TTC549 (cell line): ENCODE data around the gene ZNF32.

Experiments used
- FAIRE-seq: peaks from 2 replicates; lab custom pipeline; 2012; peaks lifted over from hg19 to GRCh38; lab: Jason Lieb, UNC

The ZNF32 gene, protein sequence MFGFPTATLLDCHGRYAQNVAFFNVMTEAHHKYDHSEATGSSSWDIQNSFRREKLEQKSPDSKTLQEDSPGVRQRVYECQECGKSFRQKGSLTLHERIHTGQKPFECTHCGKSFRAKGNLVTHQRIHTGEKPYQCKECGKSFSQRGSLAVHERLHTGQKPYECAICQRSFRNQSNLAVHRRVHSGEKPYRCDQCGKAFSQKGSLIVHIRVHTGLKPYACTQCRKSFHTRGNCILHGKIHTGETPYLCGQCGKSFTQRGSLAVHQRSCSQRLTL

DNA sequence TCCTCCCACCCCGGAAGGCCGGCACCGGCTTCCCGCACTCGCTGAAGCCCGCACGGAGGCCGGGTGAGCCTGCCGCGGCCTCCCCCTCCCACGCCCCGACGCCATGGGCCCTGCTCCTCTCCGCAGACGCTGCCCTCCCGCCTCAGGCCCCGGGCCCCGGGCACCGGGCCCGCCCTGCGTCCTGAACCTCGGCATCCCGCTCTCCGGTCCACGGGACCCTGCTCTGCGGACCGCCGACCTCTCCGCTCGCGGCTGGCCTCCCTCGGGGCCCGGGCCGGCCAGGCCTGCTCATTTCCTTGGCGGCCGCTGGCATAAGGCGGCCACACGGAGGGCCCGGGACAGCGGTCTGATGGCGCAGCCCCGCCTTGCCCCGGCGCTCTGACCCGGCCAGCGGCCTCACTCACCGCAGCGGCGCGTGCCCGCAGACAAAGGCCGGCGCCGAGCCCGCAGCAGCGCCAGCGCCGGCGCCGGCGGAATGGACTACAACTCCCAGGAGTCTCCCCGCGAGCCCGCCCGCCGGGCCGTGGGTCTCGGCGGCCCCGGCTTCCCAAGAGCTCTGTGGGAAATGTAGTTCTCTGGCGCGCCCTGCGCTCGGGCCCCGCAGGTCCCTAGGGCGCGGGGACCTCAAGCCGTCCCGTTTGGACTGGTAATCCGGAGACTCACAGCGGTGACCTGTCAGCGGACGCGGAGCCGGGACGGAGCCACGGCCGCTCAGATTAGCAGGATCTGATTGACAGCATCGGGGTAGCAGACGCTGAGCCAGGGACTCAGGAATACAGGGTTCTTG is at the start of gene ZNF32:
Gene ZNF32, minus strand, starts transcription at position 484 of the 787 bp plus-strand sequence. CDS start 2,748 bp downstream, outside the sequence.
- FAIRE-seq: no peak

DNA sequence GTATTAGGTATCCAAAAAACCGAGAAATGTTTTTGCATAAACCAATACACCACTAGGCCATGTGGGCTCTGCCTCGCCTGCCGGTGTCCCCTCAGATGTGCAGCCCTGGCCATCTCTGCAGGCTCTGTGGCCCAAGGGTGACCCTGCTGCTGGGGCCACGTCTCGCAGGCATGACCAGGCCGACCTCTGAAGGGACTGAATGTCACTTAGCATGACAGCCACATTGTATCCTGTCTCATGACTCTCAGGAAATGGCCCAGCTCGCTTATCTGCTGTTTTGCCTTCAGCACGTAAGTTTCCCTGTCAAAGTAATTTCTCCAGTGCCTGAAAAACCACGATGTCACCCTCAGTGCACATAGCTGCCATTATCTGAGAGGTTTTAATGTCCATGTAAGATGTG is 49.5 kb upstream of the ZNF32 start:
- FAIRE-seq: no peak

DNA sequence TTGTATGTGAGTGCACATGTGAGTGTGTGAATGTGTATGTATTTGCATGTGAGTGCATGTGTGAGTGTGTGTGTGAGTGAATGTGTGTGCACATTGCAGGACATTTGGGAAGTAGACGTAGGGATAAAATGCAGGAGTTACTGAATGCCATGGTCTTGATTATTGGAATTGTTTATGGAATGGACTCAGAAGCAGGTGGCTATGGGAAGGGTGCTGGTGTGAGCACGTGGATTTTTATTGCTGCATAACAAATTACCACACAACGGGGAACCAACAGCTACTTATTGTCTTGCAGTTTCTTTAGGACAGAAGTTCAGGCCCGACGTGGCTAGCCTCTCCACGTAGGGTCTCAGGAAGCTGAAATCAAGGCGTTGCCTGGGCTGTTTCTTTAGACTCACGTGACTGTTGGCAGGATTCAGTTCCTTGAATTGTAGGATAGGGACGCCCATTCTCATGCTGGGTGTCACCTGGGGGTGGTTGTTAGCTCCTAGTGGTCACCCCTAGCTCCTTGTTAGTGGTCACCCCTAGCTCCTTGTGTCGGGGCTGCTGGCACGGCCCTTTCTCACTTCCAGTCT is 48.3 kb upstream of the ZNF32 start:
- no peak for FAIRE-seq

DNA sequence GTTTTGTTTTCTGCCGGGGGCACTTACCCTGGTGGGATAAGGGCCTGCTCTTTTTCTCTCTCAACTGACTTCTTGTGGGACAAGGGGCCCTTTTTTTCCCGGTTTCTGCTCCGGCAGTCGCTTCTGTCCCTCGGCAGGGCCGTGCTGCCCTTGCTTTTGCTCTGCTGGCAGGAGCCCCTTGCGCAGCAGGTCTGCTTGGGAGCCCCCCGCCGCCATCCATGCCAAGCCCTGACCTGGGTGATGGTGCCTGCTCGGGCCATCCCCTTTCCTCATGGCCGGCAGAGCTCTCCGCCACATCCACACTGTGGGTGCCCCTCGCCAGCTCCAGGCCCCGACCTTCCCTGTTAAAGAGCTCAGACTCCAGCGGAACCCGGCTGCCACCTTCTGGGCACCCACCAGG is 47.0 kb upstream of the ZNF32 start:
- no peak for FAIRE-seq

DNA sequence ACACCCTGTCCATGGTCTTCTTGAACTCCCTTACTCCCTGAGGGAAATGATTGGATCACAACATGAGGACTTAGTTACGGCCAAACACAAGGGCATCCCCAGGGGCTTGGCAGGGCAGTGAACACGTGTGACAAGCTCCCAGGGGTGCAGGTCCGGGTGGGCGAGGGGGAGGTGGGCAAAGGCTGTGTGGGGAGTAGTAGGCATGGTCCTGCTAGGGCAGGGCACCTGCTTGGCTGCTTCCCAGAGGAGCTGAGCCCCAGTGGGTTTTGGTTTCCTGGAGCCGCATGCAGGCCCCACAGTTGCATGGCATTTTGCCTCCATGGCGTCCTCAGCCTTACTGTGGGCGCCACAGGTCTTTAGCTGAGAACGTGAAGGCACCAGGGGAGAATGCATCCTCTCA is 46.6 kb upstream of the ZNF32 start:
- no peak for FAIRE-seq

DNA sequence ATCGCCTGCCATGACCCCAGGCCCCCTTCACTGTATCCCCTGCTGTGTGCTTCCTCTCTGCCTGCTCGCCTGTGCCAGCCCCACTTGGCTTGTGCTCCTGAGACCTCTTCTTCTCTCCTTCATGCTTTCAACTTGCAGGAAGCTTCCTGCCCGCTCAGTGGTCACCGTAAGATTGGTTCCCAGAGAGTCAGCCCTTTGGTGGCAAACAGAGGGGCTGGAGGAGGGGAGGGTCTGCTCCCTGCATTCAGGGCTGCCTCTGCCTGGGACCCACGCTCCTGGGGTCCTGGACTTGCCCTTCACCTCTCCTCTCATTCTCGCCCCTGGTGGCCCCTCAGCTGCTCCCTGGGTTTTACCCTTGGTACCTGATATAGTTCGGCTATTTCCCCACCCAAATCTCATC is 45.8 kb upstream of the ZNF32 start:
- no peak for FAIRE-seq

DNA sequence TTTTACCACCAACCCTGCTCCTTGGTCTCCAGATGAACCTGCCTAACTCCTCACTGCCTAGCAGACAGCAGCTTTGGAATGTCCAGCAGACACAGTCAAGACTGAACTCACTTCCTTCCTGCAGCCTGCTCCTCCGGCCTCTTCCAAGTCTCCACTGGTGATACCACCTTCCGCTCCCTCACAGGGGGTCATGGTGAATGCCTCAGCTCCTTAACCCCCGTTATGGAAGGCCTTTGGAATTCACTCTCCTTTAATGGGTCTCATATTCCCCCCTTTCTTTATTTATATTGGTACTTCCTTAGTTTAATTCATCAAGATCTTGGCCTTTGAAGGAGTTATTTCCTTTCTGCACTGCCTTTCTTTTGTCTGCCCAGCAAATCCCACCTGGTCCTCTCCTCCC is 44.9 kb upstream of the ZNF32 start:
- FAIRE-seq: no peak

DNA sequence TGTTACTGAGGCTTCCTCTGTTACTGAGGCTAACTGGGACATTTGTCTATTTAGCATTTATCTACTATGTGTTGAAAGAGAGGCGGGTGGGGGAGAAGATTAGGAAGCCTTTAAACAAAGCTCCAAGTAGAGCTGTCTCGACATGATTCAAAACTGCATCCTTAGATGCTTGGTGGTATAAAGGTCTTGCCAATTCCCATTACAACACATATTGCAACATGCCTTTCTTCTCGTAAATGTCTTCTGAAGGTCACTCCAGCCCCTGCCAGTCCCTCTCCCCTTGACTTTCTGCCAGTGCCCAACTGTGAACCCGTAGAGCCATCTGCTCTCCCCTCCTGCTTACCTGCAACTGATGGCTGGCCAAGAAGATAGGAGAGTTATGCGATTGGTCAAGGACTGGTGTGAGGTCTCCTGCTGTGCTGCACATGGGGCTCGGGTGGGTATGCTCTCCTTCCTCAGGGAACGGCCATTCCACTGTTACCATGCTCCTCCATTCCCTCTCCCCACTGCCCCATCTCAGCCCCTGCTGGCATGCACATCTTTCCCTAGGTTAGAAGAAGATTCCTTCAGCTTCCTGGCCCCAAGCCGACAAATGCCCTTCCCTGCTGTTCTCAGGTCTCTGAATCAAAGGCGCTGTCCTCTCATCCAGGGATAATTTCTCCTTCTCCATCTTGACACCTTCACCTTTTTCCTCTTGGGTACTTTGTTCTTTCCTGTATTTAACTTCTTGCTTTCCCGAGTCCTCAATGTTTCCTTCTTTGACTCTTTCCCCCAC is 43.6 kb upstream of the ZNF32 start:
- no peak for FAIRE-seq

DNA sequence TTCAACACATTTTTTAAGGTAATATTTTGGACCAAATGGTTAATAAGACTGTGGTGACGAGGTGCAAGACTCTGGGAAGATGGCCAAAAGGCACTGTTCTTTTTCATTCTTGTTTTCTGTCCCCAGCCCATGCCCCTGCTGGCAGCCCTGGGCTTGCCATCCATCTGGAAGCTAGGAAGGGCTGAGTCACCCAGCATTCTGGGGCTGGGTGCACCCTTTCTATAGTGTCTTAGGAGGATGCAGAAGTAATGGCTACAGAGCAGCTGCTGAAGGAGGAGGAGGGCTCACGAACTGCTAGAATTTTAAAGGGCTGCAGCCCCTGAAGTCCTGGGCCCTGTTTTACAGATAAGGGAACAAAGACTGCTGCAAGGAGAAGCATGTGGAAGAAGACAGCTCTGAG is 42.8 kb upstream of the ZNF32 start:
- no peak for FAIRE-seq

DNA sequence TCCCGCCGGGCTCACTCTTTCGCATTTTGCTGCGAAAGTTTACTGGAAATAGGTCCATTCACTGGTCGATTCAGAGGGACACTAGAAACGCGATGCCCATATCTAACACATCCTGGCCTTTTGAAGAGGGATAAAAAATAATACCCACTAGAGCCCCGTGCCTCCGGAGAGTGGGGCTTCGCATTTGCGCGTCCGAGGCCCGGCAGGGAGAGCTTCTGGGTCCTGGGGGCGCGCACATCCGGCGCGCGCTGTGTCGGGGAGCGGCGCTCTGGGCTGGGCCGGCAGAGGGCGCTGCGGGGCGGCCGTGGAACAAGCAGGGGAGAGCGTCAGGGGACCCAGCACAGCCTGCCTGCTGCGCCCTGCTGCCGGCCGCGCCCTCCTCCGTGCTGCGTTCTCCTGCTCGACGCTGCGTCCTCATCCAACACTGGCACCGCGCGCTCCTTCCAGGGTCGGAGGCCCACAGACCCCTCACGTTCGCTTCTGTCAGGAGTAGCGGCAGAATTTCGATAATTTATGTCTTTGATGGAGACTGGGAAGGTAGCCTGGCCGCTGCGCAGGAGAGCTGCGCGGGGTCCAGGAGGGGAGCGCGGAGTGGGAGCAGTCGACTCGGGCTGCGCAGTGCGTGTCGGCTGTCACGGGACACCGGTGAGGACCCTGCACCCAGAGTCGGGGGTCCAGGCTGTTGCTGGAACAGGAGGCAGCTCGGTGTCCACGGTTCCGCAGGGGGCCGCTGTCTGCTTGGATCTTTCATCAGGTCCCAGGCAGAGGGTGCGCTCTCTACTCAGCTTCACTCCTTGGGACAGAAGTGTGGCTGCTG is 41.5 kb upstream of the ZNF32 start:
- no peak for FAIRE-seq

DNA sequence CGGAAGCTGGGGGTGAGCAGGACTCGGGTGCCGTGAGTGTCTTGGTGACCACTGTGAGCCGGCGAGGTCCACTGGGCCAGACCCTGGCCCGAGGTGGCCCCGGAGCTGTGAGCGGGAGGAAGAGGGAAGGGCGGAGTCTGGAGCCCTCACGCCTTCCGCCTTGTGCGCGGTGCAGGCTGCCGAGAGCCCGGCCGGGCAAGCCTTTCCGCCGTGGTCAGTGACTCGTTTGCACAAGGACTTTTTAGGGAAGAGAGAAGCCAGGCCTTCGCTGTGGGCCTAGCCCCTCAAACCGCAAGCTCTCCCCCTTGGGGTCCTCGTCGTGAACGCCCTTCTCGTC is 40.9 kb upstream of the ZNF32 start:
- no peak for FAIRE-seq

DNA sequence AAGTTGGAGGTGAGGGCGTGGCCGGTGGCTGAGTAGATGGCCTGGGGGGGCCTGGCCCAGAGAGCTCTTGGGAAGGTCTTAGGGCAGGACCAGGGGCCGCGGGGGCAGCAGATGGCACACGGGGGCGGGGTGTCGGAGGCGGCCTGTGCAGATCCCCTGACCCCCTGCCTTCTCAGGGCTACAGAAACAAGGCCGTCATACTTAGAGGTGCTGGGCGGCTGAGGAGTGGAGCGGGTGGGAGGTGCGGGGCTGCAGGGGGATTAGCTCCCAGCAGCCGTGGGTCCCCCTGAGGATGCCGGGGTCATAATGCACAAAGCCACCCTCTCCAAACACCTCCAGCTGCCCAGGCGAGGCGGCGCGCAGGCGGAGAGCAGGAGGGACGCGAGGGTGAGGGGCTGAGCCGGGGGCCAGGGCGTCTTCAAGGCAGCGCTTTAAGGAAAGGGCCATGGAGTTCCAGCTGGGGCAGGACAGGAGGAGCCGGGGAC is 40.4 kb upstream of the ZNF32 start:
- no peak for FAIRE-seq

DNA sequence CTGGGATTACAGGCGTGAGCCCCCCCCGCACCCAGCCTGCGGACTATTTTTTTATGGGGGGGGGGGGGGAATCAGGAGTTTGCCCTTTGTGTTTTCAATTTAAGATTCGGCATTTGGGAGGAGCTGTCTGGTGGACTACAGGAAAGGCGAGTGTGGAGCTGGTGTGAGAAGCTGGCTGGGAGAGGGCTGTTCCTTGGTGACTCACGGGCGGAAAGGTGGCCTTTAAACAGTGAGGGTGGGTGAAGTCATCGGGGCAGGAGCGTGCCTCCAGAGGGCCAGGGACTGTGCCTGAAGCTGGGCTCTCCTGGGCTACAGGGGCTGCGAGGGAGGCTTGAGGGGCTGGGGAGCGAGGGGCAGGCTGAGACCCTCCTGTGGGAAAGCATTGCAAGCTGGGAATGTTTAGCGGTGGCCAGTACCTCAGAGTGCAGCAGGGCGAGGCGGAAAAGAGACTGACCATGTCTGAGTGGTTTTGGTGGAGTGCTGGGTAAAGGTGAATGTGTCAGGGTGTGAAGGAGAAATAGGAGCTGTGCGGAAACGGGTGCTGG is 39.7 kb upstream of the ZNF32 start:
- FAIRE-seq: no peak

DNA sequence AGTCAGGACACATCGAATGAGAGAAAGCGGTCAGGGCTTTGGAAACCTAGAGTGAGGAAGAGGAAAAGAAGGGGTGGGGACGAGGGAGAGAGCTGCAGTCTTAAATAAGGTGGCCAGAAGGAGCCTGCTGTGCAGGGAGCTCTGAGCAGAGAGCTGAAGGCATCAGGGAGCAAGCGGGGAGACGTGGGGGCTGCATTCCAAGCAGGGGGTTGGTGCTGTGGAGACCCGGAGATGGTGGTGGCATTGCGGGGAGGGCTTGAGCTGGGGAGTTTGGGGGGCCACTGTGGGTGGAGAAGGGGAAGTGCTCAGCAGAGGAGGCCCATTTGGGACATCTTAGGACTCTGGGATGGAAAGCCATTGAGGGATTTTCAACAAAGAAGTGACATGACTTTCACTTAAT is 38.7 kb upstream of the ZNF32 start:
- FAIRE-seq: no peak

DNA sequence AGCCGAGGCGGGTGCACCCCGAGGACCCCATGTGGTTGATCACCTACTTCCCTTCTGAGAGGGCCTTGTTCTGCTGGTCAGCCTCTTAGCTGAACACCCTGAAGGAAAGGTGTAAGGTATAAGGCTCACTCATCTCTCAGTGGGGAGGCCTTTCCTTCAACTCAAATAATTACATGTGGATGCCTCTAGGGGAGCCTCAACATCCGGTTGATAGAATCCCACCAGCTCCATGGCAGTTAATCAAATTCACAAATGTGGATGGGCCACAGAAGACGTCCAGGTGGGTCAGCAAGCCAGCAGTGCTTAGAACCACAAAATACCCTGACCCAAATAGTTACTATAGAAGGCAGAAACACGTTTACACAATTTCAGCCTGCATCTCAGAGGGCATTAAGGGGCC is 37.7 kb upstream of the ZNF32 start:
- no peak for FAIRE-seq

DNA sequence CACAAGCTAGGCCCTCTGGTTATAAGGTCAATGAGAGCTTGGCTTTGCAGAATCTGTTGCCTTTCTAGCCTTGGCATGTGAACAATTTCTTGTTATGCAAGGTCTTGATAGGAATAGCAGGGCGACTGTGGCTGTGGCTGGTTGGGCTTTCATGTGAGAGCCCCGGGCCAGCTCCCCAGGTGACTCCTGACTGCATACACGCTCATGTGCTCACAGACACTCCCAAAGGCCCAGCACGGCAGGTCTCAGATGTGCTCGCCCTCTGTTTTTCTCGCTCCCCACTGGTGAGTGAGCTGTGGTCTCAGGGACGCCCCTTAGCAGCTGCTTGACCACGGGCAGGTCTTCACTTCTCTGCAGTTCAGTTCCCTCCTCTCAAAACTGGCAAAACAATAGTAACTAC is 37.1 kb upstream of the ZNF32 start:
- FAIRE-seq: no peak

DNA sequence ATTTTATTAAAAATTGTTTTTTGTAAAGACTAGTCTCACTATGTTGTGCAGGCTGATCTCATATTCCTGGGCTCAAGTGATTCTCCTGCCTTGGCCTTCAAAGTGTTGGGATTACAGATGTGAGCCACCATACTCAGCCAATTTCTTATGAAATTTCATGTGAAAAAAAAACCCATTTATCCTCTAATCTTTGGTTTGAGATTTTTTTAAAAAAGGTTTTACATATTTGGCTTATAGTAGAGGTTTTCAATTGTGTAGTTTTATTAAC is 35.5 kb upstream of the ZNF32 start:
- no peak for FAIRE-seq

DNA sequence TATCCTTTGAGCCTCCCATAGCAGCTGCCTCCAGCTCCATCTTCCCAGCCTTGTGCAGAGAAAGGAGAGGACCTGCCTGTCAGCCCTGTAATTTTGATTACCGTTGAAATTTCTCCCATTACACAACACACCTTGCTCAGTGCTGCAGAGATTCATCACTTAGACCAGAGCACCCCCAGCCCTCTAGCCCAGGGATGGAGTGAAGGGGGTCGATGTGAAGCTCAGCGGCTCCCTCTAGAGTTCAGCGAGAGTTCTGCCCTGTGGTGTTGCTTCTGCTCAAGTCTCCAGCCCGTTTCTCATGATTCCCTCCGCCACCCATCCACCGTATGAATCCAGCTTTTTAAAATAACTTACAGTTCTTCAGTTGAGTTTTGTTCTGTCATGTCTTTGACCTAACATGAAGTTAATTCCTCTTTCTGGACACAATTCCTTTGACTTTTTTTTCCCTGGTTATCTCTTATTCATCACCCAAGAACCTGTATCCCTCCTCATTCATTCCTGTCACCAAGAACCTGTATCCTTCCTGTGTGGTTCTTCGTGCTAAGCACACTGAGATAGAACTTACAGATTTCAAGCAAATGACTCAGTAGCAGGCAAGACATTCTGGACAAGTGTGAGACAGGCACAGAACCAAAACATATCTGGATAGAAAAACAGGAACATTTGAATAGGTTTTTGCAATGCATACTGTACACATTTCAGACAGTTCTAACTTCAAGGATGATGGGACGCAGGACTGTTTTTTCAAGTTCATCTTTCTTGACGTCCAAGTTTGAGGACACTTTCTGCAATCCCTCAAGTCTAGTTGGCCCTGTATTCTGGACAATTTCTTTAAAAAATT is 35.0 kb upstream of the ZNF32 start:
- no peak for FAIRE-seq

DNA sequence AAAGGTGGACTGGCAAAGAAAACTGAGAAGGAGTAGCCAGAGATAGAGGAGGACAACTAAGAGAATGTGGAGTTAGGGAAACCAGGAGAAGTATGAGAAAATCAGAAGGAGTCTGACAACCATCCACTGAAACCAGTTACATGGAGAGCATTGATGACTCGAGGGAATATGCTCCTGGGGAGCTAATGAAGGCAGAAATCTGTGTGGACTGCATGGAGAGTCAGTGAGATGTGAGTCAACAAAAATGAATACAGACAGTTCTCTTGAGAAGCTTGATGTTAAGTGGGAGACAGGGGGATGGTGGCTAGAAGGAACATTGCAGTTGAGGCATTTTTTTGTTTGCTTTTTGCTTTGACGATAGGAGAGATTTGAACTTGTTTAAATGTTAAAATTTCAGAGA is 34.3 kb upstream of the ZNF32 start:
- no peak for FAIRE-seq

DNA sequence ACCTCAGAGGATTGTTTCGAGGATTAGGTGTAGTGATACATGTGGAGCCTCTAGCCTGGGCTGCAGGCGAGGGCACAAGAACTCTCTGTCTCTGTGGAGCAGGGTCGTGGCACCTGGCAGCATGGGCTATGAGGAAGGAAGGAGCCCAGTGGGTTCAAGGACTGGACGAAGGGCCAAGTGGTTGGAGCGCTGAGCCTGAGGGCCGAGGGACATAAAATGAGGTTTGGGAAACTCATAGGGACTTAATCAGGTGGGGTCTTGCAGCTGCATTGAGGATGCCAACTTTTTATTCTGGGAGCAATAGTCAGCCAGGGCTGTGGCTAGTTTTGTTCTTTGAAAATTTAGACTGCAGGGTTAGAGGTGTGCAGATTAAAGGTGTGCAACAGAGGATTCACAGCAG is 33.0 kb upstream of the ZNF32 start:
- no peak for FAIRE-seq

DNA sequence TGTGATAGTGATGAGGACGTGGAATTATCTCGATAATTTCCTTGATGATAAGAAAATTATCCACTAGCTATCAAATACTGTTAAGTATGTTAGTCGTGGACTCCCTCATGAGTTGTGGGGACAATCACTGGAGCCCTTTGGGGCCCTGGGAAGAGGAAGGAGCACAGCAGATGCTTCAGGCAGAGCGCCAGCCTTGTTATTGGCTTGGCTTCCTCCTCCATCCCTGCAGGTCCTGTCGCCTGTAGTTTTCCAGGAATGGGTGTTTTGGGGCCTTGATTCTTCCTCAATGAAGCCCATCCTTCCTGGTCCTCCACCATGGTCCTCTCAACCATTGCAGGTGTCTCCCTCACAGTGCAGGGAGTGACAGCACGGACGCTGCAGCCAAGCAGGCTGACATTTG is 32.5 kb upstream of the ZNF32 start:
- no peak for FAIRE-seq
